OCI-LY7 (cell line): ENCODE results near the gene ACVR1B.

ENCODE experiments used
- EZH2phosphoT487 ChIP-seq: fragments of 200-600 bp; sonication (generic); IDR thresholded peaks from 2 replicates; pipeline ENCODE4 v1.6.1; 2018; ENCODE audit warnings: low read depth, borderline replicate concordance, mild to moderate bottlenecking, mixed run types, antibody characterized with exemption, low read length, moderate library complexity, mixed read lengths
- TF ChIP-seq, protein P1 (sequence below): fragments of 200-600 bp; sonication (generic); conservative IDR thresholded peaks from 2 replicates; pipeline ENCODE4 v1.5.1; 2014; ENCODE audit warnings: mild to moderate bottlenecking, antibody characterized with exemption, low read length, moderate library complexity, mixed read lengths

DNA sequence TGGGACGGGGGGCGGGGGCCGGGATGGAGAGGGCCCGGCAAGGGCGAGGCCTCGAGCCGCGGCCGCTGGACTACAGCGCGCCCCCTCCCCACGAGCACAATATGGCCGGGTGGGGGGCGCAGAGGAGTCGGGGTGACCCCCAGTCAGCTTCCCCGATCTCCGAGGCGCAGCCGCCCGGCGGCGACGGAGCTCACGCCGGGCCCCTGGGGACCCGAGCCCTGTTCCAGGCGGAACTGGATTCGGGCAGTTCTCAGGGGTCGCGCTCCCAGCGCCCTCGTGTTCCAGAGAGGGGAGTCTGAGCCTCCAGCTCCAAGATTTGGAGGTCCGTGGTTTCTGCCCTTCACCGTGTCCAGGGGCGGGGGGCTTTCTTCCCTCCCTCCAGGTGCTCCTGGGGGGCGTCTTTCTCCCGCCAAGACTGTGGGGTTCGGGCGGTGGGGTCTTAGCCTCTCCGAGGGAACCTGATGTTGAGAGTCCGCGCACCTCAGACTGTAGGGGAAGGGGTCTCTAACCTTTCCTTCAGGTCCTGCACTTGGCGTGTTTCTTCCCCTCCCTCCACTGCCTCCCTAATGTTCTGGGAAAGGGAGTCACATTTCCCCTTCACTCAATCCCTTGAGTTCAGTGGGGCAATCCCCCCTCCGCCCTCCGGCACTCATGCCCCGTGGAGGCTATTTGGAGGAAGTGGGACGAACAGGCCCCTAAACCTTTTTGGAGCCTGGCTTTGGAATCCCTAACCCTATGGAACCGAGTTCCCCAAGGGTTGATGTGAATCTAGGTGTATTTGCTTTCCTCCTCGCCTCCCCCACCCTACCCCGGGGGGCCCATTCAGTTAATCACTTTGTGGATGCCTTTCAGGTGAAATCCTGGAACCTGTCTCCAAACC is 584 bp downstream of the ACVR1B start:
- TF ChIP-seq, protein P1, sequence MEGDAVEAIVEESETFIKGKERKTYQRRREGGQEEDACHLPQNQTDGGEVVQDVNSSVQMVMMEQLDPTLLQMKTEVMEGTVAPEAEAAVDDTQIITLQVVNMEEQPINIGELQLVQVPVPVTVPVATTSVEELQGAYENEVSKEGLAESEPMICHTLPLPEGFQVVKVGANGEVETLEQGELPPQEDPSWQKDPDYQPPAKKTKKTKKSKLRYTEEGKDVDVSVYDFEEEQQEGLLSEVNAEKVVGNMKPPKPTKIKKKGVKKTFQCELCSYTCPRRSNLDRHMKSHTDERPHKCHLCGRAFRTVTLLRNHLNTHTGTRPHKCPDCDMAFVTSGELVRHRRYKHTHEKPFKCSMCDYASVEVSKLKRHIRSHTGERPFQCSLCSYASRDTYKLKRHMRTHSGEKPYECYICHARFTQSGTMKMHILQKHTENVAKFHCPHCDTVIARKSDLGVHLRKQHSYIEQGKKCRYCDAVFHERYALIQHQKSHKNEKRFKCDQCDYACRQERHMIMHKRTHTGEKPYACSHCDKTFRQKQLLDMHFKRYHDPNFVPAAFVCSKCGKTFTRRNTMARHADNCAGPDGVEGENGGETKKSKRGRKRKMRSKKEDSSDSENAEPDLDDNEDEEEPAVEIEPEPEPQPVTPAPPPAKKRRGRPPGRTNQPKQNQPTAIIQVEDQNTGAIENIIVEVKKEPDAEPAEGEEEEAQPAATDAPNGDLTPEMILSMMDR, result no peak
- no peak for TF ChIP-seq EZH2phosphoT487
